HG03066 (cell line): Measurements from ENCODE around the gene PRR13.

Experiments
- ATAC-seq: cut with Tn5 transposase; IDR thresholded peaks from one replicate; pipeline ENCODE4 v1.9.1; 2021; ENCODE audit warnings: low read depth; ENCODE audit not compliant: unreplicated experiment

PRR13 gene

DNA sequence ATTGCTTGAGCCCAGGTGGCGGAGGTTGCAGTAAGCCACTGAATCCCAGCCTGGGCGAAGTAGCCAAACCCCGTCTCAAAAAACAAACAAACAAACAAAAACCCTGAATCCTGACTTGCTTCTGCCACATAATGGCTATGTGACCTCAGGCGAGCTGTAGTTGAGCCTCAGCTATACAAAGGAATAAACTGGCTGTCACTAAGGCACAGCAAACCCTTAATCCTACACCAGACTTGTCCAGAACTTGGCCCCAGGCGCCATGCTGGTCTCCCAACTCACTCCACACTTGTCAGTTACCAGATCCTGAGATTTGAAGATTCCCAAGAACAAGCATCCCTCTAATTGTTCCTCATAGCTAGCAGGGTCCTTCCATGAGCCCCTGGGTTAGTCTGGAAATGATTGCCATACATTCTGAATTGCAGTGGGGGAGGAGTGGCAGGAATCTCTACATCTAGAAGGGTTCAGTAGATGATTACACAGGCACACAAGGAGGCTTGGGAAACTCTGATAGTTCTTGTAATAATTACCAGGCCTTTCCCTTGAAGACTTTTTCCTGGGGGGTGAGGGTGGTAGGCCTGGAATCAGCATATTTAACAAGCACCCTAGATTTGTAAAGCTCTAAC, 47.8 kb downstream of the PRR13 start:
- ATAC-seq = no peak

DNA sequence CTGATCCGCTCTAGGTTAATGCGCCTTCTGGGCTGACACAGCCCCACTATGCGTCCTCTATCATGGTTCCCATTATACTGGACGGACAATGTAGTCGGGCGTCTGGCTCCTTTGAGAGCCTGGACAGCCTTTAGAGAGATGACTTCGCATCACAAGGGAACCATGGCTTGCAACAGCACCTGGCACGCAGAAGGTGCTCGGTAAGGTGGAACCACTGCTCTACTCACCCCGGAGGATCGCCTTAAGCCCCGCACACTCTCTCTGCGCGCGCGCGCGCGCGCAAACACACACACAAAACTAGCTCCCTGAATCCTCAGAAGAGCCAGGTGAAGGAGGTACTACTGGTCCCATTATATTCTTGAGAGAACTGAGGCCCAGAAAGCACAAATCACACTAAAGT, 50.7 kb downstream of the PRR13 start:
- ATAC-seq = no peak

DNA sequence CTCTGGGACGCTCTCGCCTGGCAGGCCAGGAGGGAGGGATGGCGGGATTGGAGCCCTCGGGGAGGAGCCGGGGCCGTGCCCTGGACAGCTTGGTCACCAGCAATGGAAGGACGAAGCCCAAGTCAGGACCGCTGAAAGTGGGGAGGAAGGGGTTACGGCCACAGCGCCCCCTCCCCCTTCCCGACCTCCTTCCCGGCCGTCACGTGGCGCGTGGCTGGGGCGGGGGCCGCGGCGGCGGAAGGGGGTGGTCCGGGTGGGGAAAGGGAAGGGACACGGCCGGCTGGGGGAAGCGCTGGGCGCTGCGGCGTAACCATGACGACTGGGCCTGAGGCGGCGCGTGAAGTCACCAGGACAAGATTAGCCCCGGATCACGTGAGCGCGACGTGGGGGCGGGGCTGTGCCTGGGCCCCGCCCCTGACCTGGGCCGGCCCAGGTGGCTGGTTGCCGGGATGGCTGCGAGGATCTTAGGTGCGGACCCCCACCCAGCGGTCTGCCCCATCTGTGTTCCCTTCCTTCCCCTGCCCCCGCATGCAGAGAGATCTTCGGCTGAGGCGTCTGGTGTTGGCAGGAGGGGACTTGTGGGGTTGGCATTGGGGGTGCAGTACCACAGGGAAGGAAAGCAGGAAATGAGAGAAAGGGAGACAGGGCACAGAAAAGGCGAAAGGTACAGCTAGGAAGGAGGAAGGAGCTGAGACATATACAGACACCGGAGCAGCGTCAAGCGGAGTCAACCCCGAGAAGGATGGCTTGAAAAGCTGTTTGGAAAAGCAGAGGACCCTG, 51.5 kb downstream of the PRR13 start:
- peak; percentile 92 for ATAC-seq

DNA sequence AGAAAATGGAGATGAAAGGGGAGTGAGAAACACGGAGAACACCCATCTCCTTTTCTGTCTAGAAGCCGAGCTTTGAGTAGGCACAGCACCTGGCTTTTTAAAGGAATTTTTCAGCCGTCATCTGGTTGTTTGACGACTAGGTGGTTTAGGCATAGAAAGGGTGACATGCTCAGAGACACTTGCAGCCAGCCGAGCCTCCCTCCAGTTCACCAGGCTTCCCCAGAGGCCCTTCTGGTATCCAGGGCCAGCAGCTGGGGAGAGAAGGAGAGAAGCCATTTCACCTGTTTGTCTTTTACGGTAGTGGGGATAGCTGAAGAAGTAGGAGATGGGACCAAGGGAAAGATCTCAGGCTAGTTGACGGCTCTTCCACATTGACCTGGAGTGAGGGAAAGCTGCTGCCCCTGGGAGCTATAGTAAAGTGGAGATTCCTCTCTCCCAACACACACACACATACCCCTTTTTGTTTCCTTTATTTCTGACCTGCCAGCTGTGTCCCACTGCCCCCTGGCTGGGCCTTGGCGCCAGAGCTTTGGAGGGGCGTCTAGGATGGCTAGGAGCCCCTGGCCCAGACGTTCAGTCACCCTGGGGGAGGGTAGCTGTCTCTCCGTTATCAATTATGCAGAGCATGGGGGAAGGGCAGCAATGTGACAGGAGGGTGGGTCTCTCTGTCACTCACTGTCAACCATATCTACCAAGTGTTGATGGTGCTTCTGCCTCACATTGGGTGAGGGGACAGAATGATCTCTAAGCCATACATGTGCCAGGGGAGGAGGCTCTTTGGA, 52.3 kb downstream of the PRR13 start:
- ATAC-seq = no peak
